PC-9 (cell line): ENCODE results near the gene MAPK8IP3. TPM values are rescaled to one million over a fixed set of nuclear protein-coding genes. Genes with fewer than 3 reads are reported as not detected.

Experiments
- BruUV-seq: library from RNA; stranded (reverse); fragments of 400-500 nt; replicated peaks from 2 replicates; lab custom pipeline; 2021; lab: Mats Ljungman, UMichigan
- CTCF ChIA-PET: fragments of 300-600 bp; sonication (Branson Sonifier 250); formaldehyde crosslinking; loops from one replicate; lab custom pipeline; 2022; ENCODE audit warnings: antibody characterized with exemption; lab: Charles Lee
- POLR2A ChIA-PET: fragments of 300-600 bp; sonication (Branson Sonifier 250); formaldehyde crosslinking; loops from one replicate; lab custom pipeline; 2022; ENCODE audit warnings: antibody characterized with exemption; ENCODE audit not compliant: unreplicated experiment; lab: Charles Lee
- DNase-seq, 2 experiments: peaks; one replicate each; pipeline versions ENCODE4 v3.0.0 to v3.0.0-alpha.2; 2015 to 2022; ENCODE audit warnings: mixed read lengths in 1 of 2
- H2AFZ ChIP-seq: fragments of 200-600 bp; sonication (generic); 2 replicates; pipeline ENCODE4 v1.8.1; 2017; ENCODE audit warnings: antibody characterized with exemption
- H3F3A ChIP-seq: fragments of 200-600 bp; sonication (generic); 2 replicates; pipeline ENCODE4 v1.8.1; 2017; ENCODE audit warnings: antibody characterized with exemption, mild to moderate bottlenecking, low read depth; ENCODE audit not compliant: insufficient read depth
- H3K27ac ChIP-seq: fragments of 200-600 bp; sonication (generic); 2 replicates; pipeline ENCODE4 v1.6.1; 2016; ENCODE audit warnings: mixed run types
- H3K27me3 ChIP-seq: fragments of 200-600 bp; sonication (generic); 2 replicates; pipeline ENCODE4 v1.6.1; 2016; ENCODE audit warnings: low read depth, mixed run types; ENCODE audit not compliant: insufficient read depth
- H3K36me3 ChIP-seq: fragments of 200-600 bp; sonication (generic); 2 replicates; pipeline ENCODE4 v1.6.1; 2016; ENCODE audit warnings: low read depth, mixed run types
- H3K4me1 ChIP-seq: fragments of 200-600 bp; sonication (generic); replicated peaks from 2 replicates; pipeline ENCODE4 v1.6.1; 2016; ENCODE audit warnings: mixed run types; ENCODE audit not compliant: insufficient read depth
- H3K4me2 ChIP-seq: fragments of 200-600 bp; sonication (generic); 2 replicates; pipeline ENCODE4 v1.6.1; 2017; ENCODE audit warnings: mixed run types
- H3K4me3 ChIP-seq: fragments of 200-600 bp; sonication (generic); 2 replicates; pipeline ENCODE4 v1.6.1; 2016; ENCODE audit warnings: mixed run types
- H3K79me2 ChIP-seq: fragments of 200-600 bp; sonication (generic); 2 replicates; pipeline ENCODE4 v1.6.1; 2017; ENCODE audit warnings: low read depth, mixed run types
- H3K9me2 ChIP-seq: fragments of 200-600 bp; sonication (generic); 2 replicates; pipeline ENCODE4 v1.8.1; 2017; ENCODE audit warnings: mild to moderate bottlenecking; ENCODE audit not compliant: insufficient read depth
- H3K9me3 ChIP-seq: fragments of 200-600 bp; sonication (generic); 2 replicates; pipeline ENCODE4 v1.8.1; 2016; ENCODE audit warnings: low read depth; ENCODE audit not compliant: insufficient read depth
- H4K20me1 ChIP-seq: fragments of 200-600 bp; sonication (generic); 2 replicates; pipeline ENCODE4 v1.8.1; 2017; ENCODE audit not compliant: insufficient read depth
- EZH2 ChIP-seq: fragments of 200-600 bp; sonication (generic); IDR thresholded peaks from 2 replicates; pipeline ENCODE4 v1.8.0; 2017; ENCODE audit warnings: antibody characterized with exemption, low read depth
- intact Hi-C: fragments of 100-400 bp; cut with micrococcal nuclease; formaldehyde crosslinking; loops from one replicate; pipeline ENCODE4 v1.10.0; 2022; ENCODE audit not compliant: unreplicated experiment
- total RNA-seq: library from RNA; stranded (reverse); gene quantifications from 2 replicates; pipeline ENCODE4 v1.2.3, GENCODE V29; 2021
- TF ChIP-seq, protein P1 (sequence below): fragments of 200-600 bp; sonication (generic); conservative IDR thresholded peaks from 2 replicates; pipeline ENCODE4 v1.6.1; 2017; ENCODE audit warnings: mixed run types, antibody characterized with exemption, mild to moderate bottlenecking, moderate library complexity

The MAPK8IP3 gene
- total RNA-seq, 1 experiment from 2014 or later, result 125 TPM

GRCh38 chr16:1776672-1776955 is 70.6 kb downstream of the MAPK8IP3 start:
- Histone ChIP-seq H3K4me2 (no peak overlapping the region), H3K9me3 (no peaks in the 10 kb centered on the region), H3K4me1 (peaks cover 18% of the 10 kb centered on the region), H3K4me3 (no peak overlapping the region), H2AFZ (no peak overlapping the region), H4K20me1 (peaks cover 49% of the 10 kb centered on the region), H3K27ac (no peak overlapping the region), H3F3A (peaks cover 45% of the 10 kb centered on the region), H3K36me3 (0 out of 2 replicates have a peak, but pooled peaks cover 13% of the 10 kb centered on the region), H3K79me2 (peaks cover 53% of the 10 kb centered on the region), H3K9me2 (no peaks in the 10 kb centered on the region), H3K27me3 (no peaks in the 10 kb centered on the region)
- CTCF ChIA-PET, result no interaction called here
- BruUV-seq, result no TSS peak
- intact Hi-C loops, result no loop called here
- POLR2A ChIA-PET, result no interaction called here
- TF ChIP-seq, protein P1, sequence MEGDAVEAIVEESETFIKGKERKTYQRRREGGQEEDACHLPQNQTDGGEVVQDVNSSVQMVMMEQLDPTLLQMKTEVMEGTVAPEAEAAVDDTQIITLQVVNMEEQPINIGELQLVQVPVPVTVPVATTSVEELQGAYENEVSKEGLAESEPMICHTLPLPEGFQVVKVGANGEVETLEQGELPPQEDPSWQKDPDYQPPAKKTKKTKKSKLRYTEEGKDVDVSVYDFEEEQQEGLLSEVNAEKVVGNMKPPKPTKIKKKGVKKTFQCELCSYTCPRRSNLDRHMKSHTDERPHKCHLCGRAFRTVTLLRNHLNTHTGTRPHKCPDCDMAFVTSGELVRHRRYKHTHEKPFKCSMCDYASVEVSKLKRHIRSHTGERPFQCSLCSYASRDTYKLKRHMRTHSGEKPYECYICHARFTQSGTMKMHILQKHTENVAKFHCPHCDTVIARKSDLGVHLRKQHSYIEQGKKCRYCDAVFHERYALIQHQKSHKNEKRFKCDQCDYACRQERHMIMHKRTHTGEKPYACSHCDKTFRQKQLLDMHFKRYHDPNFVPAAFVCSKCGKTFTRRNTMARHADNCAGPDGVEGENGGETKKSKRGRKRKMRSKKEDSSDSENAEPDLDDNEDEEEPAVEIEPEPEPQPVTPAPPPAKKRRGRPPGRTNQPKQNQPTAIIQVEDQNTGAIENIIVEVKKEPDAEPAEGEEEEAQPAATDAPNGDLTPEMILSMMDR, result no peak
- TF ChIP-seq EZH2, result no peak
- DNase-seq, result no peak

DNA sequence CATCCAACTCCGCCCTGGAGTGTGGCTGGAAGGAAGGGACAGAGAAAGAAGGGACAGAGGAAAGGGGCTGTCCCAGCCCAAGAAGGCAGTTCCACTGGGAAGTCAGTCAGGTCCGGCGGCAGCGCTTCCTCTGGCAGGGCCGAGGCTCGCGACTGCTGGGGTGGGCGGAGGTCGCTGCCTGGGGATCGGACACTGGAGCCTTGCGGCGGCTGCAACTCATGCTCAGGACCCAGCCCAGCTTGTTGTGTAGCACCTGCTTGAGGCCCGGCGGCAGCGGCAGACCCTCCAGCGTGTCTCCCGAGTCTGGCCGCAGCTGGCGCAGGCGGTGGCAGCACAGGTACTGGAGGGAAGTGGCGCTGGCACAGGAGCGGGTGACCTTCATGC is 71.0 kb downstream of the MAPK8IP3 start:
- BruUV-seq, result no TSS peak
- H3K4me3 ChIP-seq, result no peak overlapping the region
- TF ChIP-seq, protein P1, result no peak
- no peak for TF ChIP-seq EZH2
- CTCF ChIA-PET, result no interaction called here
- no peak overlapping the region for H3K27ac ChIP-seq
- H4K20me1 ChIP-seq, result peaks cover 49% of the 10 kb centered on the region
- no peaks in the 10 kb centered on the region for H3K9me2 ChIP-seq
- POLR2A ChIA-PET, result no interaction called here
- DNase-seq, result no peak
- 0 out of 2 replicates have a peak, but pooled peaks cover 11% of the 10 kb centered on the region for H3K36me3 ChIP-seq
- no peaks in the 10 kb centered on the region for H3K27me3 ChIP-seq
- no peak overlapping the region for H3K4me2 ChIP-seq
- no peak overlapping the region for H2AFZ ChIP-seq
- peaks cover 46% of the 10 kb centered on the region for H3F3A ChIP-seq
- H3K4me1 ChIP-seq, result peaks cover 18% of the 10 kb centered on the region
- H3K79me2 ChIP-seq, result peaks cover 51% of the 10 kb centered on the region
- H3K9me3 ChIP-seq, result no peaks in the 10 kb centered on the region
- intact Hi-C loops, result no loop called here

DNA sequence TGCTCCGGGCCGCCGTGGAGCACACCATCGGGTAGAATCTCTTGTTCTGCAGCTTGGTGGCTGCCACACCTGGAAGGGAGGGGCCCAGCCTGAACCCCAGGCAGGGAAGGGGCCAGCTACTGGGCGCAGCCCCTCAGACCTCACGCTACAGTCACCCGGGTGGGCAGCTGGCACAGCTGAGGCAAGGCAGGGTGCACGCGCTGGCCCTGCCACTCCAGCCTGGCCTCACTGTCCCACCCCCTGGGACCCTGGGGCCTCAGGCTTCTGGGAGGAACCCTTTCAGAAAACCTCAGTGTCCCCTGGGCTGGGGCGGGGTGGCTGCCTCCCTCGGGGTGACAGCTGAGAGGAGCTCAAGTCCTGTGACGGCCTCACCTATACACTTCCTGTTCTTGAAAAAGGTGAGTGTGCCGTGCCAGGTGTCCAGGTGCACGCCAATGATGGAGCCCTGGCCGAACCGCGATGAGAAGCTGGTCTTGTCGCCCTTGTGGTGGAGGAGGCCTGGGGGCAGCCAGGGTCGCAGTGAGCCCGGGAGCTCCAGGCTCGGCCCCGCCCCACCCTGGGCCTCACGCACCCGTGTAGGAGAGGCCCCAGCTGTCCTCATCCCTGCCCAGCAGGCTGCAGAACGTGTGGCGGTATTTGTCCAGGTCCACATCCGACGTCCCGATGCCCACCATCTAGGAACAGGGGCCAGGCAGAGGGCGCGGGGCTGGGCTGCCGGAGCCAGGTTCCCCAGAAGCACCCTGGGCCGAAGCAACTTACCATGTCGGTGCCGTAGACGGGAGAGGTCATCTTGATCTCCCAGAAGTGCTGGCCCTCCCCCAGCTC is 71.6 kb downstream of the MAPK8IP3 start:
- H2AFZ ChIP-seq, result no peak overlapping the region
- no peak for DNase-seq
- H3F3A ChIP-seq, result peaks cover 41% of the 10 kb centered on the region
- H3K36me3 ChIP-seq, result 0 out of 2 replicates have a peak, but pooled peaks cover 8% of the 10 kb centered on the region
- no TSS peak for BruUV-seq
- TF ChIP-seq, protein P1, result no peak
- no peak for TF ChIP-seq EZH2
- ChIA-PET POLR2A (no interaction called here), CTCF (interaction anchor here (0.5 kb wide), 1 partner anchor 152 kb away, joined by 4 read pairs; no protein-coding TSS in a partner anchor)
- H3K4me1 ChIP-seq, result peaks cover 18% of the 10 kb centered on the region
- H3K9me3 ChIP-seq, result no peaks in the 10 kb centered on the region
- no peak overlapping the region for H3K4me3 ChIP-seq
- H4K20me1 ChIP-seq, result peaks cover 49% of the 10 kb centered on the region
- H3K27ac ChIP-seq, result no peak overlapping the region
- no peaks in the 10 kb centered on the region for H3K27me3 ChIP-seq
- peaks cover 45% of the 10 kb centered on the region for H3K79me2 ChIP-seq
- intact Hi-C loops, result no loop called here
- H3K4me2 ChIP-seq, result no peak overlapping the region
- H3K9me2 ChIP-seq, result no peaks in the 10 kb centered on the region
